ENCODE data around the gene POLE.

The POLE gene

DNA sequence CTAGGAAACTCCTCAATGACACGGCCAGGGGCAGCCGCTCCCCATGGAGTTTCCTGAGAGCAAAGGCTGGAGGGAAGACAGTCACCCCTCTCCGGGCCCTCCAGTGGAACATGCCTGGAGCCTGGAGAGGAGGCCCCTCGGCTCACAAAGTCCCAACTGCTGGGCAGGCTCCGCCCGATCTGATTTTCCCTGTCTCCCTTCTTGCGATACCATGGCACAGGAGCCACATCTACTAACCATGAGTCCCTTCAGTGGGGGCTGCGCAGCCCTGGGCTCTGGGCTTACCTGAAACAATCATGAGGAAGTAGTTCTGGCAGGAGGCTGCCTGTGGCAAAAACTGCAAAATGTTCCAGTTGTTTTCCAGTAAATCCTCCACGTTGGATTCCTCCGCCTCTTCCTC lies 53.2 kb downstream of the POLE start:
- Histone ChIP-seq H3K36me3 (ENCODE audit: control insufficient read depth in 1 of 2, insufficient read depth in 2 of 2, low read length in 2 of 2) (peaks cover 43 to 90% of the 10 kb centered on the region in 2 donors), H3K27me3 (ENCODE audit: control insufficient read depth in 1 of 2, insufficient read depth in 2 of 2, low read length in 2 of 2) (no peaks in the 10 kb centered on the region), H3K9ac (ENCODE audit: low read depth in 1 of 2, low read length in 2 of 2) (no peak overlapping the region), H3K27ac (ENCODE audit: low read depth, low read length) (no peak overlapping the region), H3K9me3 (ENCODE audit: control insufficient read depth in 1 of 2, low read length in 2 of 2) (no peaks in the 10 kb centered on the region), H3K4me3 (ENCODE audit: low read depth in 1 of 2, low read length in 2 of 2) (no peak overlapping the region), H3K4me1 (ENCODE audit: control insufficient read depth in 1 of 2, insufficient read depth in 2 of 2, low read length in 2 of 2) (no peaks in the 10 kb centered on the region)

- no peaks in the 10 kb centered on the region for H3K4me1 ChIP-seq (ENCODE audit: control insufficient read depth in 1 of 2, insufficient read depth in 2 of 2, low read length in 2 of 2)
- no peak overlapping the region for H3K4me3 ChIP-seq (ENCODE audit: low read depth in 1 of 2, low read length in 2 of 2)
- H3K9ac ChIP-seq (ENCODE audit: low read depth in 1 of 2, low read length in 2 of 2), result no peak overlapping the region
- H3K27me3 ChIP-seq (ENCODE audit: control insufficient read depth in 1 of 2, insufficient read depth in 2 of 2, low read length in 2 of 2), result no peaks in the 10 kb centered on the region
- H3K9me3 ChIP-seq (ENCODE audit: control insufficient read depth in 1 of 2, low read length in 2 of 2), result no peaks in the 10 kb centered on the region
- peaks cover 38 to 87% of the 10 kb centered on the region in 2 donors for H3K36me3 ChIP-seq (ENCODE audit: control insufficient read depth in 1 of 2, insufficient read depth in 2 of 2, low read length in 2 of 2)
- H3K27ac ChIP-seq (ENCODE audit: low read depth, low read length), result no peak overlapping the region
Measured at GRCh38 chr12:132633398-132633797, 53.7 kb downstream of the POLE start.

DNA sequence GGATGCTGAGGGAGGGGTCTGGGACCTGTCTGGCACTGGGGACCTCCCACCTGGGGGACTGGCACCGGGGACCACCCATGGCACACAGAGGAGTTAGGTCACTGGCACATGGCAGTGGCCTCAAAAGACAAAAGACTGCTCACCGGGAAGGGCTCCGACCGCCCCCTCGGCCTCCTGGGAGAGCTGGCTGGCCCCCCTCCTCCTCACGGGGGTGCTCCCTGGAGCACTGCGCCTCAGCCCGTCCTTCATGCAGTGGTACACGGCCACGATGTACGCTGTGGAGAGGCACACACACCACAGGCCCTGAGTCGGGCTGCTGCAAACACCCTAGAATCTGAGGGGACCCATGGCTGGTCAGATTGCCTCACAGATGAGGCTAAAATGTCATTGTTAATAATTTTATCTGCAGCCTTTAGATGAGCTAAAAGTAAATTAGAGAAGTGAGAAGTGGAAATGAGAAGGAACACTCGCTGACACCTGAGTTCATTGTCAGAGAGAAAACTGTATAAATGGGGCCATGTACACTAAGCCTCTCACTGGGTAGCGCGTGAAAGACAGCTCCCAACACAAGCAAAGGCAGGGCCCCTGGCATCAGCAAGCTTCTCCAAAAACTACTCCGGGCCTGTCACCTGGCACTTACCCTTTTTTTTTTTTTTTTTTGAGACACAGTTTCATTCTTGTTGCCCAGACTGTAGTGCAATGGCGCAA lies 54.5 kb downstream of the POLE start:
- no peaks in the 10 kb centered on the region for H3K9me3 ChIP-seq (ENCODE audit: control insufficient read depth in 1 of 2, low read length in 2 of 2)
- no peak overlapping the region for H3K27ac ChIP-seq (ENCODE audit: low read depth, low read length)
- H3K4me1 ChIP-seq (ENCODE audit: control insufficient read depth in 1 of 2, insufficient read depth in 2 of 2, low read length in 2 of 2), result no peaks in the 10 kb centered on the region
- H3K9ac ChIP-seq (ENCODE audit: low read depth in 1 of 2, low read length in 2 of 2), result no peak overlapping the region
- H3K36me3 ChIP-seq (ENCODE audit: control insufficient read depth in 1 of 2, insufficient read depth in 2 of 2, low read length in 2 of 2), result peaks cover 38 to 80% of the 10 kb centered on the region in 2 donors
- no peaks in the 10 kb centered on the region for H3K27me3 ChIP-seq (ENCODE audit: control insufficient read depth in 1 of 2, insufficient read depth in 2 of 2, low read length in 2 of 2)
- no peak overlapping the region for H3K4me3 ChIP-seq (ENCODE audit: low read depth in 1 of 2, low read length in 2 of 2)

DNA sequence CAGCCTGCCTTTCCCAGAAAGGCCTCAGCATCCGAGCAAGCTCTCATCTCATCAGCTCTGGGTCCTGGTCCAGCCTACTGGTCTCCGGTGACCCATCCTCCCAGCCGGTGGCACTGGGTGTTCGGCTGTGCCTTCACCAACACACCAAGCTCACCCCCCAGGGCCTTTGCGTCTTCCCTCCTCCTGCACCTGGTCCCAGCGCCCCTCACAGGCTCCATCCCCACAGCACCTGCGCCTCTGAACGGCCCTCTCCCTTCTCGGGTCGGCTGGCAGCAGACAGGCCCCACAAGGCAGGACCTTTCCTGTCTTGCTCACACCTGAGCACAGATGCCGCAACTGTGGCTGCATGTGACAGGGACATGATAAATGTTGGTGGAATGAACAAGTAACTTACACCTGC lies 55.5 kb downstream of the POLE start:
- no peak overlapping the region for H3K27ac ChIP-seq (ENCODE audit: low read depth, low read length)
- H3K4me1 ChIP-seq (ENCODE audit: control insufficient read depth in 1 of 2, insufficient read depth in 2 of 2, low read length in 2 of 2), result no peaks in the 10 kb centered on the region
- H3K9ac ChIP-seq (ENCODE audit: low read depth in 1 of 2, low read length in 2 of 2), result no peak overlapping the region
- no peak overlapping the region for H3K4me3 ChIP-seq (ENCODE audit: low read depth in 1 of 2, low read length in 2 of 2)
- no peaks in the 10 kb centered on the region for H3K27me3 ChIP-seq (ENCODE audit: control insufficient read depth in 1 of 2, insufficient read depth in 2 of 2, low read length in 2 of 2)
- no peaks in the 10 kb centered on the region for H3K9me3 ChIP-seq (ENCODE audit: control insufficient read depth in 1 of 2, low read length in 2 of 2)
- H3K36me3 ChIP-seq (ENCODE audit: control insufficient read depth in 1 of 2, insufficient read depth in 2 of 2, low read length in 2 of 2), result peaks cover 38 to 71% of the 10 kb centered on the region in 2 donors

DNA sequence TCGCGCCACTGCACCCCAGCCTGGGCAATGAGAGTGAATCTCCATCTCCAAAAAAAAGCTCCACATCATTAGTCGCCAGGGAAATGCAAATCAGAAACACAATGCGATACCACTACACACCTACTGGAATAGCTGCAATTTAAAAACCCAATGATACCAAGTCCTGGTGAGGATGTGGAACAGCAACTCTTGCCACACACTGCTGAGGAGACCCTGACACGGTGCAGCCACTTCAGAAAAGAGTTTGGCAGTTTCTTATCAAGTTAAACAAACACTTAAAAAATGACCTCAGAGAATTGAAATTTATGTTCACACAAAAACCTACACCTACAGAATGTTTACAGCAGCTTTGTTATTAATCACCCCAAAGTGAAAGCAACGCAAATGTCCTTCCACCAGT lies 56.5 kb downstream of the POLE start:
- no peak overlapping the region for H3K9ac ChIP-seq (ENCODE audit: low read depth in 1 of 2, low read length in 2 of 2)
- H3K36me3 ChIP-seq (ENCODE audit: control insufficient read depth in 1 of 2, insufficient read depth in 2 of 2, low read length in 2 of 2), result peaks cover 36 to 65% of the 10 kb centered on the region in 2 donors
- no peak overlapping the region for H3K27ac ChIP-seq (ENCODE audit: low read depth, low read length)
- H3K4me3 ChIP-seq (ENCODE audit: low read depth in 1 of 2, low read length in 2 of 2), result no peak overlapping the region
- no peaks in the 10 kb centered on the region for H3K4me1 ChIP-seq (ENCODE audit: control insufficient read depth in 1 of 2, insufficient read depth in 2 of 2, low read length in 2 of 2)
- no peaks in the 10 kb centered on the region for H3K9me3 ChIP-seq (ENCODE audit: control insufficient read depth in 1 of 2, low read length in 2 of 2)
- no peaks in the 10 kb centered on the region for H3K27me3 ChIP-seq (ENCODE audit: control insufficient read depth in 1 of 2, insufficient read depth in 2 of 2, low read length in 2 of 2)

GRCh38 chr12:132629330-132629729 lies 57.8 kb downstream of the POLE start:
- Histone ChIP-seq H3K36me3 (ENCODE audit: control insufficient read depth in 1 of 2, insufficient read depth in 2 of 2, low read length in 2 of 2) (peaks cover 27 to 65% of the 10 kb centered on the region in 2 donors), H3K27me3 (ENCODE audit: control insufficient read depth in 1 of 2, insufficient read depth in 2 of 2, low read length in 2 of 2) (no peaks in the 10 kb centered on the region), H3K9me3 (ENCODE audit: control insufficient read depth in 1 of 2, low read length in 2 of 2) (no peaks in the 10 kb centered on the region), H3K4me3 (ENCODE audit: low read depth in 1 of 2, low read length in 2 of 2) (no peak overlapping the region), H3K4me1 (ENCODE audit: control insufficient read depth in 1 of 2, insufficient read depth in 2 of 2, low read length in 2 of 2) (no peaks in the 10 kb centered on the region), H3K27ac (ENCODE audit: low read depth, low read length) (no peak overlapping the region), H3K9ac (ENCODE audit: low read depth in 1 of 2, low read length in 2 of 2) (no peak overlapping the region)

DNA sequence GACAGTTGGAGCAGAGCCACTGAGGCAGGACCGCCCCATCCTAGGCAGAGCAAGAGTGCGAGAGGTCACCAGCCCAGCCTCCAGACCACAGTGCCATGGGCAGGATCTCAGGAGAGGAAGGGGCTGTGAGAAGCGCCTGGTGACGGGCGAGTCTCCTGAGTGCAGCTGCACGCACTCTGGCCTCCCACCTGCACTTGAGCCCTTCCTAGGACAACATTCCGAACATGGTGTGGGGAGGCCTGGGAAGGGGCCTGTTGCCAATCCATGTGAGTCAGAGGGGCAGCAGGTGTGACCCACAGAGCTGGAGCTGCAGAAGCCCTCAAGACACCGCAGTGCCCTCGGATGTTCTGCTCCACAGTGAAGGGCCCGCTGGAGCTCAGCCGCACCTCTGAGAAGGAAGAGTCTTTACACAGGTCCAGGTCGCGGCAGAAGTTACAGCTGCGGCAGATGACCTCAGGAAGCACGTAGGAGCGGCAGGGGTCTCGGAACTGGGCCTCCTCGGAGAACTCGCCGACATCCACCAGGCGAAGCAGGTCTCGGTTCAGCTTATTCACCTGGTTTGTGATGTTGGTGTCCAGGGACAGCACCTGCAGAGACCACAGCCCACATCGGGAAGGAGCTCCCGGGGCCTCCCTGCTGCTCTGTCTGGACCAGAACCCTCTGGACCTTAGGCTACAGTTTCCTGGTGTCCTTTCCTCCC lies 61.3 kb downstream of the POLE start:
- Histone ChIP-seq H3K9me3 (ENCODE audit: control insufficient read depth in 1 of 2, low read length in 2 of 2) (no peaks in the 10 kb centered on the region), H3K27me3 (ENCODE audit: control insufficient read depth in 1 of 2, insufficient read depth in 2 of 2, low read length in 2 of 2) (peaks cover 0 to 4% of the 10 kb centered on the region in 2 donors), H3K36me3 (ENCODE audit: control insufficient read depth in 1 of 2, insufficient read depth in 2 of 2, low read length in 2 of 2) (peaks cover 15 to 37% of the 10 kb centered on the region in 2 donors), H3K9ac (ENCODE audit: low read depth in 1 of 2, low read length in 2 of 2) (no peak overlapping the region), H3K4me3 (ENCODE audit: low read depth in 1 of 2, low read length in 2 of 2) (no peak overlapping the region), H3K4me1 (ENCODE audit: control insufficient read depth in 1 of 2, insufficient read depth in 2 of 2, low read length in 2 of 2) (peaks cover 8 to 10% of the 10 kb centered on the region in 2 donors), H3K27ac (ENCODE audit: low read depth, low read length) (no peak overlapping the region)

DNA sequence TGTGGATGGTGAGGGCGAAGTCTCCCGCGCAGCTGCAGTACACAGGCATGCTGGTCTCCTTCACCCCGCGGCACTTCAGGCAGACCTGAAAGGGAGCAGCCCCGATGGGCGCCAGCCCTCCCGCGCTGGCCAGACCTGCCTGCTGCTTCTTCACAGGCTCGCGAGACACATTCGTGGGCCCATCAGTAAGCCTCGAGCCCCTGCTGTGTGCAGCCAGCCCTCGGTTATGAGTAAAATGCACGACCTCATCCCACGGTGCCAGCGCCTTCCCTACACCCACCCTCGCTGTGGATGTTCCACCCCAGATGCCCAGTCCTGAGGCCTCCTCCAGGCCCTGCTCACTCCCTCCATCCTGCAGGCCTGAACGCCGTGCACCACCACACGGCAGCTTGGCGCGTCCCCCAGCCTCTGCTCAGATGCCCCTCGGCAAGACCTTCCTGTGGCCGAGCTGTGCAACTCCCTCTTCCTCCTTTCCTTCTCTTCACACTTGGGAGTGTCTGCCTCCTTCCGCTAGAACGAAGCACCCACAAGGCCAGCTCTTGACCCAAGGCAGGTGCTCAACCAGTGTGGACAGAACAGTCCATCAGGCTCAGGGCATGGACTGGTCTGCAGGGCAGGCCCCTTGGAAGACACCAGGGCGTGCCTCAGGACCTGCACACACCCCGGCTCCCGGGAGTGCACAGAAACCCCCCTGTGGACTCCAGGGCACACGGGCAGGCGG lies 62.1 kb downstream of the POLE start:
- no peak overlapping the region for H3K4me3 ChIP-seq (ENCODE audit: low read depth in 1 of 2, low read length in 2 of 2)
- no peaks in the 10 kb centered on the region for H3K9me3 ChIP-seq (ENCODE audit: control insufficient read depth in 1 of 2, low read length in 2 of 2)
- H3K27ac ChIP-seq (ENCODE audit: low read depth, low read length), result no peak overlapping the region
- peaks cover 4 to 10% of the 10 kb centered on the region in 2 donors for H3K27me3 ChIP-seq (ENCODE audit: control insufficient read depth in 1 of 2, insufficient read depth in 2 of 2, low read length in 2 of 2)
- H3K36me3 ChIP-seq (ENCODE audit: control insufficient read depth in 1 of 2, insufficient read depth in 2 of 2, low read length in 2 of 2), result peaks cover 10 to 31% of the 10 kb centered on the region in 2 donors
- no peak overlapping the region for H3K9ac ChIP-seq (ENCODE audit: low read depth in 1 of 2, low read length in 2 of 2)
- H3K4me1 ChIP-seq (ENCODE audit: control insufficient read depth in 1 of 2, insufficient read depth in 2 of 2, low read length in 2 of 2), result peaks cover 8 to 10% of the 10 kb centered on the region in 2 donors

DNA sequence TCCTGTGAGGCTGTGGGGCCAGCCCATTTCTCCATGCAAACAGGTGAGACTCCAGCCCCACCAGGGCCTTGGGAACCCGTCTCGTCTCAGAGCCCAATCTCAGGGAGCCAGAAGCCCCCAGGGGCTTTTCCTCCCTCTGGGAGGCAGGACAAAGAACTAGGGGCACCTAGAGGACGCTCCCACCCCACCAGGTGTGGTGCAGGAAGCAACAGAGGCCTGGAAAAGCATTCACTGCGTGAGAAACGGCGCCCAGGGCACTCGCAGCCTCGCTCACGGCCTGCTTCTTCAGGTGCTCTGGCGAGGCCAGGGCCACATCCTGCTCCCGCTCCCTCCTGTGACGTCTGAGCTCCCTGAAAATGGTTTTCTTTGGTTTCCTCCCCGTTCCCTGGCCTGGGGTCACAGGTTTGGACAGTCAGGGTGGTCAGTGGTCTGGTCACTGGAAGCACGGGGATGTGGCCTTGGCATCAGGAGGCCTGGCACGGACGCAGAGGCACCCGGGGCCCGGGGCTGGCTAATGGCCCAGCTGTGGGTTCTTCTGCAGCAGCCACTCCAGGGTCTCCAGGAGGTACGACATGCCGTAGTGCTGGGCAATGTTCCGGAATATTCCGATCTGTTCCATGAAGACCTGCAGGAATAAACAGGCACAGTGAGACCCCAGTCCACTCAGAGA lies 62.8 kb downstream of the POLE start:
- Histone ChIP-seq H3K4me3 (ENCODE audit: low read depth in 1 of 2, low read length in 2 of 2) (no peak overlapping the region), H3K9me3 (ENCODE audit: control insufficient read depth in 1 of 2, low read length in 2 of 2) (no peaks in the 10 kb centered on the region), H3K36me3 (ENCODE audit: control insufficient read depth in 1 of 2, insufficient read depth in 2 of 2, low read length in 2 of 2) (peaks cover 3 to 23% of the 10 kb centered on the region in 2 donors)

More for the DNA sequence above, 62.8 kb downstream of the POLE start:
- Histone ChIP-seq H3K27ac (ENCODE audit: low read depth, low read length) (no peak overlapping the region), H3K4me1 (ENCODE audit: control insufficient read depth in 1 of 2, insufficient read depth in 2 of 2, low read length in 2 of 2) (peaks cover 8 to 10% of the 10 kb centered on the region in 2 donors), H3K9ac (ENCODE audit: low read depth in 1 of 2, low read length in 2 of 2) (no peak overlapping the region), H3K27me3 (ENCODE audit: control insufficient read depth in 1 of 2, insufficient read depth in 2 of 2, low read length in 2 of 2) (peaks cover 6 to 10% of the 10 kb centered on the region in 2 donors)

All from duodenal mucosa (tissue), 2 donors.